Cerebellar nuclear complex (tissue), 1 donor: ENCODE results near the gene HNMT.
"Not testable (repeated sequence)": the region's sequence is repeated elsewhere in the genome, so short reads cannot be mapped to it uniquely, and the experiment has no call there.

ENCODE experiments used
- DNase-seq, 2 experiments: peaks; one replicate each; lab custom pipeline; 2025; lab: John Stamatoyannopoulos, UW

The HNMT gene

DNA sequence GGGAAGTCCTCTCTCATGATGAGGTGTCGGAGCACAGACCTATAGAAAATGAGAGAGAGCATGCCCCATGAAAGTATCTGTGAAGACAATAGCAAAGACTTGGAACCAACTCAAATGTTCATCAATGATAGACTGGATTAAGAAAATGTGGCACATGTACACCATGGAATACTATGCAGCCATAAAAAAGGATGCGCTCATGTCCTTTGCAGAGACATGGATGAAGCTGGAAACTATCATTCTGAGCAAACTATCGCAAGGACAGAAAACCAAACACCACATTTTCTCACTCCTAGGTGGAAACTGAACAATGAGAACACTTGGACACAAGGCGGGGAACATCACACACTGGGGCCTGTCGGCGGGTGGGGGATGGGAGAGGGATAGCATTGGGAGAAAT is 79.3 kb downstream of the HNMT start:
- not testable (repeated sequence) for DNase-seq

DNA sequence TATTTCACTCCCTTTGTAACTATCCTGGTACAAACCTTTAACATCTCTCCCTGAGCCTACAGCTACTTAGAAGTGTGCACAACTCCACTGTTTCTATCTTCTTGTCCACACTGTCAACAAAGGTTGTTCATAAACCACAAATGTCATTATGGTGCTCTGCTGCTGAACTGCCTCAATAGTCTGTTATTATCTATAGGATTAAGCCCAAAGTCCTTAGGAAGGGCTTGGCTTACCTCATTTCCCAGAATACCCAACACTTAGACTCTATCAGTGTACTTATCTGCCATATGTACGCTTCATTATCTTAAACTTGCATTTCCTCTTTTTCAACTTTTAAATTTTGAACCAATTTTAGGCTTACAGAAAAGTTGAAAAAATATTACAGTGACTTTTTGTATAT is 94.2 kb downstream of the HNMT start:
- DNase-seq, result no peak

DNA sequence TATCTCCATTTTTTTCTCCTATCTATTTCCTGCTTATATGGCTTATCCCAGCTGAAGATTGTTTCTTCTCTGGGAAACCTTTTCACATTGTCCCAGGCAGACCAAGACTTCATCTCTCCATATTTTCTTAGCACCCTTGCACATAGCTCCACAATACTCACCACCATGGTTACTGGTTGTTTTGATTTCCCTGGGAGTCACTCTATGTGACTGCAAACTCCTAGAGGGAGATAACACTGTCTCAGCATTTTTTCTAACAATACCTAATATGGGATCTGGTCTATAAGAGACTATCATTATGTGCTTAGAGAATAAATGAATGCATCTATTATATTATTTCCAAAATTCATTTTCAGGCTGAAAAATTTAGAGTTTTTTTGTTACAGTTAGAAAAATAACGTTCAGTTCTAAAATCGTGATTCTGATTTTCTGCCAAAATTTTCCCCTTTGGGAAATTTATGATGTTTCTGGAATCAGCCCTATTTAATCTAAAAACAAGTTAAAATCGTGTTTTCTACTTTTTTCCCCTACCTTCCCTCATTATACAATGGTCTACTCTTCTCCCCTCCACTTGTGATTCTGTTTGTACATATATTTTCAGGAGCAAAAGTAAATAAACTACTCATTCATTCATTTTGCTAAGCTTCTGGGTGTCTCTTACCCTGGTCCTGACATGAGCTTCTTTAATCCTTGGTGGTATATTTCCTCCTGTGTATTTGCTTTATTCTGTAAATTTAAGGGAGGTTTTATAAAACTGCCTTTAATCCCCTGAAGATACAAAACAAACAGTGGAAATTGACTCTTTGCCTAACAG is 95.4 kb downstream of the HNMT start:
- no peak for DNase-seq

DNA sequence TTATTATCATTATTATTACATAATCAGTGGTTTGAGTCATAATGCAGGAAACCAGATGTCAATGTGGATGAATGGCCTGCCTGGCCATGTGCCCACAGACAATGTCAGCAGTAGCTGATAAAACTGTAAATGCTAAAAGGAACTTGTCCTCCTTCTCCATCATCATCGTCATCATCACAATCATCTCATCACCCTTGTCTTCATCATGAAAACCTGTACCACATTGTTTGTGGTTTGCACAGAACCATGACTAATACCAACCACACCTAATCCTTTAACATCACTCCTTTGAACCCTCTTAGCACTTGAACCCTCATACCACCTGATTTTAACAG is 96.0 kb downstream of the HNMT start:
- no peak for DNase-seq

DNA sequence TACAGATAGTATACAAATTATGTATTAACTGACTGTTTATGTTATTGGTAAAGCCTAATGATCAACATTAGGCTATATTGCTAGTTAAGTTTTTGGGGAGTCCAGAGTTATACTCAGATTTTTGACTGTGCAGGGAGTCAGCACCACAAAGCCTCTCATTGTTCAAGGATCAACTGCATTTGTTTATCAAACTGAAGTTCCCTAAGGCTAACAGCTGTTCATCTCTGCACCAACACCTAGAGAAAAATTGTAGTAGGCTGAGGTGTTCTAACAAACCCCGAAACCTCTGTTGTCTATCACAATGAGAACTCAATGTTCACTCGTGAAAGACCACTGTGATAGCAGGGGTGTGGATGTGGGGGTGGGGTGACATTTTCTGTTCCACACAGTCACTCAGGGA is 97.7 kb downstream of the HNMT start:
- DNase-seq, result no peak

DNA sequence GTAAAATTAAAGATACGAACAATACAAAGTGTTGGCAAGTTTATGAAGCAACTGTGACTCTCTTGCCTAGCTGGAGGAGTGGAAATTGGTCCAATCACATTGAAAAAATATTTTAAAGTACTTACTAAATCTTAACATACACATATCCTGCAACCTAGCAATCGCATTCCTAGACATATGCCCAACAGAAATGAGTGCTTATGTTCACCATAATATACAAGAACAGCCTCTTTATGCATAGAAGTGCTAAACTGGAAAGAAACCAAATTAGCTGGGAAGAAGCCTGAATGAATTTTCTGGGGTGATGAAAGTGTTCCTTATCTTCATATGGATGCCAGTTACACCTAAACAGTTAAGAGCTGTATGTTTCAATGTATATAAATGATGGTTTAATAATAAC is 98.9 kb downstream of the HNMT start:
- DNase-seq, result no peak
